ENCODE measurements around the gene ZNF385A. TPM values are rescaled to one million over a fixed set of nuclear protein-coding genes. Genes with fewer than 3 reads are reported as not detected.

The ZNF385A gene
- total and polyA plus RNA-seq, 2 experiments from 2014 or later = 10.9 to 21.7 TPM

GRCh38 chr12:54383041-54383609 lies 1.4 kb downstream of the ZNF385A start (continued):
- TF ChIP-seq ETS1 (IDR thresholded peaks at IDR 0.05) = no peak
- TF ChIP-seq REST (IDR thresholded peaks at IDR 0.05; ENCODE audit: unreplicated experiment) = no peak

DNA sequence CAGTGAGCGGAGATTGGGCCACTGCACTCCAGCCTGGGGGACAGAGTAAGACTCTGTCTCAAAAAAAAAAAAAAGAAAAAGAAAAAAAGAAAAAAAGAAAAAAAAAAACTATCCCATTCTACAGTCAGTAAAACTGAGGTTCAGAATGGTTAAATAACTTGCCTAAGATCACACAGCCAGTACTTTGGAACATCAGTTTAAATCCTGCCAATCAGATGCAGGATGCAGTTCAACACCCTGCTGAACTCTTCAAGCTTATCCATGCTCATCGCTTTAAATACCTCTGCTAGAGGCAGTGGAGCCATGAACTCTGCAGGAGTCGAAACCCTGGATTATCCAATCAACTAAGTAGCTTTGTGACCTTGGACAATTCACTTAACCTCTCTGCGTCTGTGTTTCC lies 3.4 kb downstream of the ZNF385A start:
- no peak overlapping the region for H3K4me3 ChIP-seq
- Mint-ChIP-seq H3K9me3 (no peaks in the 10 kb centered on the region), H3K27me3 (ENCODE audit: insufficient read depth, low read depth, poor library complexity) (peaks cover 29% of the 10 kb centered on the region), H3K36me3 (ENCODE audit: low read depth) (peaks cover 16% of the 10 kb centered on the region), H3K4me1 (peaks cover 40% of the 10 kb centered on the region), H3K4me3 (no peak overlapping the region), H3K27ac (no peak overlapping the region)
- no peaks in the 10 kb centered on the region; the same call in none of the 2 replicates for H4K20me1 ChIP-seq (replicated peaks; ENCODE audit: insufficient read depth)
- no peaks in the 10 kb centered on the region for H3K9me2 ChIP-seq (ENCODE audit: insufficient read depth)
- H3F3A ChIP-seq (replicated peaks; ENCODE audit: low read depth) = peaks cover 2% of the 10 kb centered on the region; the same call in 1 of the 2 replicates
- H3K36me3 ChIP-seq (ENCODE audit: insufficient read depth) = peaks cover 5% of the 10 kb centered on the region; the same call in 1 of the 2 replicates
- ATAC-seq (no peak), DNase-seq (ENCODE audit: low spot score) (no peak)
- no peak overlapping the region for H3K4me2 ChIP-seq
- peaks cover 34% of the 10 kb centered on the region for H3K4me1 ChIP-seq (ENCODE audit: insufficient read depth)
- H3K79me2 ChIP-seq (replicated peaks; ENCODE audit: insufficient read depth) = no peaks in the 10 kb centered on the region
- no peak overlapping the region for H2AFZ ChIP-seq
- no peak overlapping the region for H3K27ac ChIP-seq (ENCODE audit: low read depth)
- peaks cover 17% of the 10 kb centered on the region; the same call in 1 of the 2 replicates for H3K27me3 ChIP-seq (ENCODE audit: insufficient read depth)
- no peak for TF ChIP-seq ZNF331 (CRISPR knock-in tag; IDR thresholded peaks at IDR 0.05; ENCODE audit: low read depth)
- no peak for TF ChIP-seq STAT1 (IDR thresholded peaks at IDR 0.05; ENCODE audit: unreplicated experiment)
- TF ChIP-seq REST (IDR thresholded peaks at IDR 0.05; ENCODE audit: unreplicated experiment) = no peak
- TF ChIP-seq, protein P1, sequence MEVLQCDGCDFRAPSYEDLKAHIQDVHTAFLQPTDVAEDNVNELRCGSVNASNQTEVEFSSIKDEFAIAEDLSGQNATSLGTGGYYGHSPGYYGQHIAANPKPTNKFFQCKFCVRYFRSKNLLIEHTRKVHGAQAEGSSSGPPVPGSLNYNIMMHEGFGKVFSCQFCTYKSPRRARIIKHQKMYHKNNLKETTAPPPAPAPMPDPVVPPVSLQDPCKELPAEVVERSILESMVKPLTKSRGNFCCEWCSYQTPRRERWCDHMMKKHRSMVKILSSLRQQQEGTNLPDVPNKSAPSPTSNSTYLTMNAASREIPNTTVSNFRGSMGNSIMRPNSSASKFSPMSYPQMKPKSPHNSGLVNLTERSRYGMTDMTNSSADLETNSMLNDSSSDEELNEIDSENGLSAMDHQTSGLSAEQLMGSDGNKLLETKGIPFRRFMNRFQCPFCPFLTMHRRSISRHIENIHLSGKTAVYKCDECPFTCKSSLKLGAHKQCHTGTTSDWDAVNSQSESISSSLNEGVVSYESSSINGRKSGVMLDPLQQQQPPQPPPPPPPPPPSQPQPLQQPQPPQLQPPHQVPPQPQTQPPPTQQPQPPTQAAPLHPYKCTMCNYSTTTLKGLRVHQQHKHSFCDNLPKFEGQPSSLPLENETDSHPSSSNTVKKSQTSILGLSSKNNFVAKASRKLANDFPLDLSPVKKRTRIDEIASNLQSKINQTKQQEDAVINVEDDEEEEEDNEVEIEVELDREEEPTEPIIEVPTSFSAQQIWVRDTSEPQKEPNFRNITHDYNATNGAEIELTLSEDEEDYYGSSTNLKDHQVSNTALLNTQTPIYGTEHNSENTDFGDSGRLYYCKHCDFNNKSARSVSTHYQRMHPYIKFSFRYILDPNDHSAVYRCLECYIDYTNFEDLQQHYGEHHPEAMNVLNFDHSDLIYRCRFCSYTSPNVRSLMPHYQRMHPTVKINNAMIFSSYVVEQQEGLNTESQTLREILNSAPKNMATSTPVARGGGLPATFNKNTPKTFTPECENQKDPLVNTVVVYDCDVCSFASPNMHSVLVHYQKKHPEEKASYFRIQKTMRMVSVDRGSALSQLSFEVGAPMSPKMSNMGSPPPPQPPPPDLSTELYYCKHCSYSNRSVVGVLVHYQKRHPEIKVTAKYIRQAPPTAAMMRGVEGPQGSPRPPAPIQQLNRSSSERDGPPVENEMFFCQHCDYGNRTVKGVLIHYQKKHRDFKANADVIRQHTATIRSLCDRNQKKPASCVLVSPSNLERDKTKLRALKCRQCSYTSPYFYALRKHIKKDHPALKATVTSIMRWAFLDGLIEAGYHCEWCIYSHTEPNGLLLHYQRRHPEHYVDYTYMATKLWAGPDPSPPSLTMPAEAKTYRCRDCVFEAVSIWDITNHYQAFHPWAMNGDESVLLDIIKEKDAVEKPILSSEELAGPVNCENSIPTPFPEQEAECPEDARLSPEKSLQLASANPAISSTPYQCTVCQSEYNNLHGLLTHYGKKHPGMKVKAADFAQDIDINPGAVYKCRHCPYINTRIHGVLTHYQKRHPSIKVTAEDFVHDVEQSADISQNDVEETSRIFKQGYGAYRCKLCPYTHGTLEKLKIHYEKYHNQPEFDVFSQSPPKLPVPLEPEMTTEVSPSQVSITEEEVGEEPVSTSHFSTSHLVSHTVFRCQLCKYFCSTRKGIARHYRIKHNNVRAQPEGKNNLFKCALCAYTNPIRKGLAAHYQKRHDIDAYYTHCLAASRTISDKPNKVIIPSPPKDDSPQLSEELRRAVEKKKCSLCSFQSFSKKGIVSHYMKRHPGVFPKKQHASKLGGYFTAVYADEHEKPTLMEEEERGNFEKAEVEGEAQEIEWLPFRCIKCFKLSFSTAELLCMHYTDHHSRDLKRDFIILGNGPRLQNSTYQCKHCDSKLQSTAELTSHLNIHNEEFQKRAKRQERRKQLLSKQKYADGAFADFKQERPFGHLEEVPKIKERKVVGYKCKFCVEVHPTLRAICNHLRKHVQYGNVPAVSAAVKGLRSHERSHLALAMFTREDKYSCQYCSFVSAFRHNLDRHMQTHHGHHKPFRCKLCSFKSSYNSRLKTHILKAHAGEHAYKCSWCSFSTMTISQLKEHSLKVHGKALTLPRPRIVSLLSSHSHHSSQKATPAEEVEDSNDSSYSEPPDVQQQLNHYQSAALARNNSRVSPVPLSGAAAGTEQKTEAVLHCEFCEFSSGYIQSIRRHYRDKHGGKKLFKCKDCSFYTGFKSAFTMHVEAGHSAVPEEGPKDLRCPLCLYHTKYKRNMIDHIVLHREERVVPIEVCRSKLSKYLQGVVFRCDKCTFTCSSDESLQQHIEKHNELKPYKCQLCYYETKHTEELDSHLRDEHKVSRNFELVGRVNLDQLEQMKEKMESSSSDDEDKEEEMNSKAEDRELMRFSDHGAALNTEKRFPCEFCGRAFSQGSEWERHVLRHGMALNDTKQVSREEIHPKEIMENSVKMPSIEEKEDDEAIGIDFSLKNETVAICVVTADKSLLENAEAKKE (CRISPR knock-in tag; IDR thresholded peaks at IDR 0.05) = no peak
- no peak for TF ChIP-seq ETS1 (IDR thresholded peaks at IDR 0.05)
